Fibroblast of lung (primary cell): ENCODE data around the gene FKBP11. TPM values are rescaled to one million over a fixed set of nuclear protein-coding genes. Genes with fewer than 3 reads are reported as not detected.

Source experiments
- DNase-seq, 2 donors: peaks; one replicate each; pipeline versions ENCODE4 v3.0.0 to v3.0.0-alpha.2; 2010; ENCODE audit warnings: low read depth in 2 of 2
- H2AFZ ChIP-seq: 2 replicates; pipeline ENCODE4 v1.5.1; 2012; ENCODE audit warnings: low read length, control low read depth, inconsistent platforms
- H3K27ac ChIP-seq: 2 replicates; pipeline ENCODE4 v1.5.1; 2011; ENCODE audit warnings: low read length, control low read depth; ENCODE audit not compliant: insufficient read depth
- H3K27me3 ChIP-seq: 2 replicates; pipeline ENCODE4 v1.5.1; 2011; ENCODE audit warnings: mild to moderate bottlenecking, low read length; ENCODE audit not compliant: control insufficient read depth, insufficient read depth
- H3K36me3 ChIP-seq: 2 replicates; pipeline ENCODE4 v1.5.1; 2011; ENCODE audit warnings: low read length; ENCODE audit not compliant: control insufficient read depth, insufficient read depth
- H3K4me1 ChIP-seq: 2 replicates; pipeline ENCODE4 v1.5.1; 2011; ENCODE audit warnings: low read length; ENCODE audit not compliant: control insufficient read depth, insufficient read depth; ENCODE audit errors: extremely low read depth
- H3K4me2 ChIP-seq: 2 replicates; pipeline ENCODE4 v1.5.1; 2011; ENCODE audit warnings: low read length, control low read depth; ENCODE audit not compliant: insufficient read depth; ENCODE audit errors: extremely low read depth
- H3K4me3 ChIP-seq, 4 experiments: fragments of 200-600 bp in 1 of 4; sonication (generic) in 1 of 4; replicated peaks in 1 of 4; 2 replicates each; pipeline ENCODE4 v1.5.1; 2011 to 2016; ENCODE audit warnings: low read length in 4 of 4, low read depth in 3 of 4, mild to moderate bottlenecking in 3 of 4, control low read depth in 2 of 4, inconsistent platforms in 1 of 4, mixed read lengths in 1 of 4; ENCODE audit not compliant: insufficient read depth in 1 of 4; ENCODE audit errors: control extremely low read depth in 1 of 4
- H3K79me2 ChIP-seq: 2 replicates; pipeline ENCODE4 v1.5.1; 2012; ENCODE audit warnings: mild to moderate bottlenecking, low read length, inconsistent platforms; ENCODE audit not compliant: control insufficient read depth, insufficient read depth
- H3K9ac ChIP-seq: 2 replicates; pipeline ENCODE4 v1.5.1; 2011; ENCODE audit warnings: mild to moderate bottlenecking, low read length, control low read depth; ENCODE audit not compliant: insufficient read depth
- H3K9me3 ChIP-seq: 2 replicates; pipeline ENCODE4 v1.5.1; 2012; ENCODE audit warnings: low read depth, low read length; ENCODE audit not compliant: control insufficient read depth, insufficient read depth
- H4K20me1 ChIP-seq: 2 replicates; pipeline ENCODE4 v1.5.1; 2011; ENCODE audit warnings: low read length; ENCODE audit not compliant: control insufficient read depth, insufficient read depth; ENCODE audit errors: extremely low read depth
- CTCF ChIP-seq, 2 donors: IDR thresholded peaks in 1 of 2; conservative IDR thresholded peaks in 1 of 2; 1 replicate in 1 of 2; 2 replicates in 1 of 2; pipeline ENCODE4 v1.5.1; 2011 to 2012; ENCODE audit warnings: low read length in 2 of 2, control low read depth in 1 of 2, inconsistent platforms in 1 of 2, low read depth in 1 of 2, mild to moderate bottlenecking in 1 of 2
- EZH2 ChIP-seq: IDR thresholded peaks from 2 replicates; pipeline ENCODE4 v1.5.1; 2012; ENCODE audit warnings: low read length, control low read depth, mild to moderate bottlenecking; ENCODE audit errors: missing control alignments
- polyA plus RNA-seq, 2 donors: library from polyadenylated mRNA; depleted of rRNA in 1 of 2; stranded (reverse) in 1 of 2; unstranded in 1 of 2; fragments of >200 nt; gene quantifications; 2 replicates each; pipeline ENCODE4 v1.2.1, GENCODE V29; 2011 to 2012; ENCODE audit warnings: missing spikeins in 1 of 2
- total RNA-seq: library from RNA; depleted of rRNA; stranded (reverse); fragments of >200 nt; gene quantifications from 2 replicates; pipeline ENCODE4 v1.2.1, GENCODE V29; 2014

The FKBP11 gene
- total and polyA plus RNA-seq, 2 donors (not counting 1 experiment from before 2014, with no cell fraction given) = 12.6 to 48.8 TPM

- peaks cover 22% of the 10 kb centered on the region for H3K79me2 ChIP-seq
- H3K4me1 ChIP-seq = no peaks in the 10 kb centered on the region
- H3K36me3 ChIP-seq = peaks cover 13% of the 10 kb centered on the region
- H3K27ac ChIP-seq = no peak overlapping the region
- H4K20me1 ChIP-seq = no peaks in the 10 kb centered on the region
- no peak overlapping the region for H3K9ac ChIP-seq
- no peaks in the 10 kb centered on the region for H3K9me3 ChIP-seq
- H3K4me3 ChIP-seq = no peak overlapping the region
- TF ChIP-seq EZH2 (no peak), CTCF (conservative IDR thresholded peaks at IDR 0.05 in 1 of 2, IDR thresholded peaks at IDR 0.05 in 1 of 2; ENCODE audit: low read depth in 1 of 2, low read length in 2 of 2) (no peak)
- no peaks in the 10 kb centered on the region for H3K27me3 ChIP-seq
- no peak overlapping the region for H3K4me2 ChIP-seq
- no peak overlapping the region for H2AFZ ChIP-seq
- no peak for DNase-seq
Measured at GRCh38 chr12:48943221-48943620, 17.9 kb upstream of the FKBP11 start.

- Histone ChIP-seq H3K79me2 (peaks cover 10% of the 10 kb centered on the region), H3K27me3 (no peaks in the 10 kb centered on the region), H3K36me3 (peaks cover 15% of the 10 kb centered on the region), H3K4me3 (no peak overlapping the region), H3K4me1 (no peaks in the 10 kb centered on the region), H3K4me2 (no peak overlapping the region), H4K20me1 (no peaks in the 10 kb centered on the region), H2AFZ (no peak overlapping the region), H3K9ac (no peak overlapping the region), H3K27ac (no peak overlapping the region), H3K9me3 (no peaks in the 10 kb centered on the region)
- TF ChIP-seq EZH2 (no peak), CTCF (conservative IDR thresholded peaks at IDR 0.05 in 1 of 2, IDR thresholded peaks at IDR 0.05 in 1 of 2; ENCODE audit: low read depth in 1 of 2, low read length in 2 of 2) (no peak)
- DNase-seq = peak in 1 of 2 donors; percentile 28
Measured at GRCh38 chr12:48940181-48940580, 14.9 kb upstream of the FKBP11 start.

GRCh38 chr12:48938805-48939204 is 13.5 kb upstream of the FKBP11 start:
- TF ChIP-seq EZH2 = no peak
- no peak for TF ChIP-seq CTCF (conservative IDR thresholded peaks at IDR 0.05 in 1 of 2, IDR thresholded peaks at IDR 0.05 in 1 of 2; ENCODE audit: low read depth in 1 of 2, low read length in 2 of 2)
- Histone ChIP-seq H3K4me1 (no peaks in the 10 kb centered on the region), H3K36me3 (peaks cover 15% of the 10 kb centered on the region), H3K9ac (no peak overlapping the region), H3K9me3 (no peaks in the 10 kb centered on the region), H3K4me2 (no peak overlapping the region), H3K27me3 (no peaks in the 10 kb centered on the region), H3K27ac (no peak overlapping the region), H4K20me1 (no peaks in the 10 kb centered on the region), H3K79me2 (peaks cover 4% of the 10 kb centered on the region), H2AFZ (no peak overlapping the region), H3K4me3 (no peak overlapping the region)
- no peak for DNase-seq
